ENCODE measurements around the gene CX3CR1. TPM values are rescaled to one million over a fixed set of nuclear protein-coding genes. Genes with fewer than 3 reads are reported as not detected.

Gene CX3CR1
- total and polyA plus RNA-seq, 9 of the 15 experiments (the other 6 are each of a cell fraction or from before 2014, with no cell fraction given) = 0.03 to 0.21 TPM; not detected in 7

GRCh38 chr3:39261726-39262125 lies 18.1 kb downstream of the CX3CR1 start:
- ChIA-PET POLR2A (interaction anchor here (0.6 to 1.5 kb wide), 2 partner anchors 10 to 152 kb away, joined by 3 to 5 read pairs; no protein-coding TSS in a partner anchor), CTCF (ENCODE audit: low intra/inter-chr PET ratio) (no interaction called here)
- Histone ChIP-seq H3K9ac (ENCODE audit: insufficient read depth in 1 of 2, low read depth in 2 of 2, low read length in 2 of 2) (no peak overlapping the region), H3K9me3 (replicated peaks; ENCODE audit: control insufficient read depth, insufficient read depth, low read depth, low read length) (no peaks in the 10 kb centered on the region), H3K27me3 (ENCODE audit: control insufficient read depth in 2 of 2, insufficient read depth in 2 of 2, low read length in 2 of 2) (peaks cover 14 to 48% of the 10 kb centered on the region in 2 experiments), H3K27ac (ENCODE audit: extremely low read depth, low read depth, low read length) (no peak overlapping the region), H3K4me1 (replicated peaks in 1 of 2; ENCODE audit: control insufficient read depth in 2 of 2, insufficient read depth in 2 of 2, low read length in 2 of 2) (no peaks in the 10 kb centered on the region; a peak in 1 of 5 replicates), H3K9me1 (ENCODE audit: control insufficient read depth, insufficient read depth, low read length) (no peaks in the 10 kb centered on the region), H3K36me3 (ENCODE audit: control insufficient read depth, insufficient read depth, low read length) (no peaks in the 10 kb centered on the region), H2AFZ (ENCODE audit: low read depth, low read length) (no peak overlapping the region), H4K20me1 (replicated peaks; ENCODE audit: control insufficient read depth, insufficient read depth, low read length) (no peaks in the 10 kb centered on the region), H3K4me2 (ENCODE audit: insufficient read depth, low read length) (no peak overlapping the region), H3K79me2 (ENCODE audit: control insufficient read depth, insufficient read depth, low read length) (no peaks in the 10 kb centered on the region), H3K4me3 (no peak overlapping the region)
- intact Hi-C loops (cut with micrococcal nuclease) = no loop called here
- ATAC-seq = no peak
- no TSS peak for BruUV-seq (replicated peaks)
- DNase-seq (ENCODE audit: extremely low read depth in 1 of 4, low spot score in 3 of 4) = no peak
- no peak for FAIRE-seq
- in situ Hi-C loops (cut with MboI) = no loop called here
- TF ChIP-seq FOXM1 (IDR thresholded peaks at IDR 0.05; ENCODE audit: low read depth) = no peak
- TF ChIP-seq FOXM1 (CRISPR knock-in tag; IDR thresholded peaks at IDR 0.05; ENCODE audit: low read depth) = no peak
- TF ChIP-seq TOE1 (IDR thresholded peaks at IDR 0.05; ENCODE audit: borderline replicate concordance) = no peak
- TF ChIP-seq TOE1 (CRISPR knock-in tag; IDR thresholded peaks at IDR 0.05; ENCODE audit: borderline replicate concordance, low read depth) = no peak
- no peak for TF ChIP-seq ZNF124 (CRISPR knock-in tag; IDR thresholded peaks at IDR 0.05)
- no peak for TF ChIP-seq SRF (CRISPR knock-in tag; IDR thresholded peaks at IDR 0.05)
- TF ChIP-seq ZFX (CRISPR knock-in tag; IDR thresholded peaks at IDR 0.05) = no peak
- TF ChIP-seq, protein P1, sequence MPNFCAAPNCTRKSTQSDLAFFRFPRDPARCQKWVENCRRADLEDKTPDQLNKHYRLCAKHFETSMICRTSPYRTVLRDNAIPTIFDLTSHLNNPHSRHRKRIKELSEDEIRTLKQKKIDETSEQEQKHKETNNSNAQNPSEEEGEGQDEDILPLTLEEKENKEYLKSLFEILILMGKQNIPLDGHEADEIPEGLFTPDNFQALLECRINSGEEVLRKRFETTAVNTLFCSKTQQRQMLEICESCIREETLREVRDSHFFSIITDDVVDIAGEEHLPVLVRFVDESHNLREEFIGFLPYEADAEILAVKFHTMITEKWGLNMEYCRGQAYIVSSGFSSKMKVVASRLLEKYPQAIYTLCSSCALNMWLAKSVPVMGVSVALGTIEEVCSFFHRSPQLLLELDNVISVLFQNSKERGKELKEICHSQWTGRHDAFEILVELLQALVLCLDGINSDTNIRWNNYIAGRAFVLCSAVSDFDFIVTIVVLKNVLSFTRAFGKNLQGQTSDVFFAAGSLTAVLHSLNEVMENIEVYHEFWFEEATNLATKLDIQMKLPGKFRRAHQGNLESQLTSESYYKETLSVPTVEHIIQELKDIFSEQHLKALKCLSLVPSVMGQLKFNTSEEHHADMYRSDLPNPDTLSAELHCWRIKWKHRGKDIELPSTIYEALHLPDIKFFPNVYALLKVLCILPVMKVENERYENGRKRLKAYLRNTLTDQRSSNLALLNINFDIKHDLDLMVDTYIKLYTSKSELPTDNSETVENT (CRISPR knock-in tag; IDR thresholded peaks at IDR 0.05) = no peak
- TF ChIP-seq ZSCAN32 (CRISPR knock-in tag; IDR thresholded peaks at IDR 0.05) = no peak
- no peak for TF ChIP-seq ADNP (tag; IDR thresholded peaks at IDR 0.05)
- TF ChIP-seq ZNF282 (CRISPR knock-in tag; IDR thresholded peaks at IDR 0.05) = no peak
- no peak for TF ChIP-seq COPS2 (conservative IDR thresholded peaks at IDR 0.05)
- TF ChIP-seq CC2D1A (IDR thresholded peaks at IDR 0.05) = no peak
- TF ChIP-seq PRMT5 (CRISPR knock-in tag; IDR thresholded peaks at IDR 0.05) = no peak
- TF ChIP-seq ZNF175 (CRISPR knock-in tag; IDR thresholded peaks at IDR 0.05; ENCODE audit: low read depth) = no peak
- TF ChIP-seq ETV1 (tag; conservative IDR thresholded peaks at IDR 0.05; ENCODE audit: low read depth) = no peak
